ENCODE measurements around the gene BDNF. TPM values are rescaled to one million over a fixed set of nuclear protein-coding genes. Genes with fewer than 3 reads are reported as not detected.

The BDNF gene
- total RNA-seq, 1 experiment from 2014 or later = 17.5 TPM

DNA sequence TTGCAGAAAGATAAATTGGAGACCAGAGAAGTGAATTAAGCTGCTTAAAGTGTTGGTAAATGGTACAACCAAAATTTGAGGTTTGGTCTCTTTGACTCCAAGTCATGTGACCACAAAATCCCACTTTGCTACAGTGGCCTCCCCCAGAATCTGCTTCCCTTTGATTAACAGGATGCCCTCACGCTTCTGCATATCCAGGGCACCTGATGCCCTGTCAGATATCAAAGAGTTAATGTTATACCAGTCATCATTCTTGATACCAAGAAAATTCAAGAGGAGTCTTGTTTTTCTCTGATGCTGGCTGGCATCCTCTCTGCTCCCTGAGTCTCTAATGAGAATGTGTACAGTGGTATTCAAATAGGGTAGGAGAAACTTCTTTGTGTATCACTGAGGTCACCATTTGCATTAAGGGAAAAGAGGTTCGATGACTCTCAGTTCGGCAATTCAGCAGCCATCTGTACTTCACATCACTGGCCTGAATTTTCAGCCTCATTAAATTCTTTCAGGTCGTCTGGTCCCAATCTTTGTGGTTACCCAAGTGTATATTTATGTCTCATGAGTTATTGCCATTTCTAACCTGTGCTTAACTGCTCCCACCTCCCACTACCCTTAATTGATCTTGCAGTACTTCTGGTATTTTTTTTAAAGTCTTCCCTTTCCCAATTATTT, 73.9 kb downstream of the BDNF start:
- DNase-seq (ENCODE audit: low spot score) = no peak

DNA sequence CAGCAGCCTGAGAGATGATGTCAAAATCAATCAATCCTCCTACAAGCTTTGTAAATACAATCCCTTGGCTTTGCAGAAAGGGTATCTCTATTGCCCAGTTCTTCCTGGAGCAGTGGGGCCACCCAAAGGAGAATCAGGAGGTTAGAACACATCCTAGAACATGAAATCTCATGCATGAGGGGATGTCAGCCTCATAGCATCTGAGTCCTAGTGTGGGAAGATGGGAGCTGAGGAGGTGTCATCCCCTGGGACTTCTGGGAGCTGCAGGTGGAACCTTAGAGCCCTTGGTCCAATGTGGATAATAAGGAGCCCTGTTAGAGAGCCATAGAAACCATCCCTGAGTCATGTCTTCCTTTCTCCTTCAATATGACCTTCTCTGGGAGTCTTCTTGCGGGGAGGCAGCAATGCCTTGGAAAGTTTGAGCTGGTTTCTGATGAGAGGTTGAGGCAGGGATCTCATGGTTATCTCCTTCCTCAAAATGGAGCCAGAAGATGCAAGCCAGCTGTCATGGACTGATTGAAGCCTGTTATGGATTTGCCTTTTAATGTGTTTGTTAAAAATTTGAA, 74.8 kb downstream of the BDNF start:
- no peak for DNase-seq (ENCODE audit: low spot score)

DNA sequence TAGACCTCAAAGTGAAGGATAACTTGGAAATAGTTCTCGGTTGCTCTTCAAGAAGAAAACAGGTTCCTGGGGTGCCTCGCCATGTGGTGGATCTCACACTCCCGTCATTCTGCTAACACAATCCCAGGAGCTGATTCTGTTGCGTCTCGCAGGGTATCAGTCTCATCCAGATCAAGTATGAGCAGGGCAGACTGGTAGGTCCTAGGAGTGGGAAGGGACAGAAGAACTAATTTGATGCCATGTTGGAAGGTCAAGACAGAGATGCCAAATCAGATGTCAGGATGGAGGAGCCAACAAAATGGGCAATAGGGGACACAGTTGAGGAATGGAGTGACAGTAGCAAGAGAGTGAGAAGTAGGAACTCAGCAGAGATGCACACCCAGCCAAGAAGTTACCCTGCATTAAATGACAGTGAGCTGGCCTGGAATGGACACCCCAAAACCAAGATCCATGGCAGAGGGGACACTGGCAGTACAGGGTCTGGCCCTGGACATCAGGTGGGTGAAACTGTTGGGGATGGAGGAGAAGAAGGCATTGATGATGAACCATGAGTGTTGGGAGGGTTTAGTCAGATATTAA, 76.2 kb downstream of the BDNF start:
- no peak for DNase-seq (ENCODE audit: low spot score)

DNA sequence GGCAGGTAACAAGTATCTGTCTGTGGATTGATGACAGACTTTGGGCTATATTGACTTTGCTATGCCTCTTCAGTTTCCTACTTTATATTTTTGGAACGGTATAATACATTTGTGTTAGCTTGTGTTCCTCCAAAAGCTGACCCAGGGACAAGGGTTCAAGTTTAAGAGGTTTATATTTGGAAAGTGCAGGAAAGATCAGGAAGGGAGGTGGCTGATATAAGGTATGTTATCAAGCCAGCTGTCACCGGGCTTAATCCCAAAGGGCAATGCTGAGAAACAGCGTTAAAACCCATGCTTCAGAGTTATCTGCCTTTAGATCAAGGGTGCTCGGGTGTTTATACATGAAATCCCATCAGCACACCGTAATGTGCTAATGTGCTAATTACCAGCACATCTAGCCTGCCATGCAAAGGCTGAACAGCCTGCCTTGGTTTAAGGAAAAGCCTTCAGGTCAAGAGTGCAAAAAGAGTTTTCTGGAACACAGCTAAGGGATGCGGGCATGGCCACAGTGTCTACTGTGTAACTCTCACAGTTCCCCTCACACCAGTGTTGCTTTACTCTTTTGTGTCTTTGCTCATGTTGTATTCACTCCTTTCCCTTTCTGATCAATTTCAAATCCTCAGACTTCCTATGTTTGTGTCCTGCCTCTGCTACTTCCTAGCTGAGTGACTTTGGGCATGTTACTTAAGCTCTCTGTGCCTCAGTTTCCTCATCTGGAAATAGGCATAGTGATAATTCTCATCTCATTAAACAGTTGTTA, 77.5 kb downstream of the BDNF start:
- no peak for DNase-seq (ENCODE audit: low spot score)

DNA sequence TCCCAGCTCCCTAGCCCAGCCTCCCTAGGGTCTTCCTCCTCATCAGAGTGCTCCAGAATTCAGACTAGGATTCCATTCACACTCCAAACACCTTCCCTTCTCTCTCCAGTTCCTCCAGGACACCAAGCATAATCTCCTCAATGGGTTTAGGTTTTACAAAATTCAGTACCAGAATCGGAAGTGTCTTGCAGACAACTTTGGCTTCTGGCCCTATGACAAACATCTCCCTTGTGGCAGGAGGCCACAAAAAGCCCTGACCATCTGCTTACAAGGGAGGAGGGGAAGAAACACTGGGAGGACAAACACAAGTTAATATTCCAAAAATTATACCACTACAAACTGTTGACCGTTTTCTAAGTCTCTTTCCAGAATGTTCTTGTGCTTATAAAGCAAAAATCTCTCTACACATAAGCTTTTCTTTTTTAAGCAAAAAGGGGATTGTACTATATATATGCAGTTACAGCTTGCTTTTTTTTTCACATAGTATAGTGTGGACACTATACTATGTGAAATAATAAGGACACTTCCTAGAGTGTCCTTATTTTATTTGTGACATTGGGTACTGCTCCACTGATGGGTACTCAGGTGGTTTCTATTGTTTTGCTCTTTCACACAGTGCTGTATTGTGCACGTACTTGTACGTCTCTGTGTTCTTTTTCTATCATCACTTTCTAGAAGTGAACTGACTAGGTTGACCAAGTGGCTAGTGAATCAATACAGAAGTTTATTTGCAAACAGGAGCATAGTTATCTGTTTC, 78.7 kb downstream of the BDNF start:
- DNase-seq (ENCODE audit: low spot score) = no peak

DNA sequence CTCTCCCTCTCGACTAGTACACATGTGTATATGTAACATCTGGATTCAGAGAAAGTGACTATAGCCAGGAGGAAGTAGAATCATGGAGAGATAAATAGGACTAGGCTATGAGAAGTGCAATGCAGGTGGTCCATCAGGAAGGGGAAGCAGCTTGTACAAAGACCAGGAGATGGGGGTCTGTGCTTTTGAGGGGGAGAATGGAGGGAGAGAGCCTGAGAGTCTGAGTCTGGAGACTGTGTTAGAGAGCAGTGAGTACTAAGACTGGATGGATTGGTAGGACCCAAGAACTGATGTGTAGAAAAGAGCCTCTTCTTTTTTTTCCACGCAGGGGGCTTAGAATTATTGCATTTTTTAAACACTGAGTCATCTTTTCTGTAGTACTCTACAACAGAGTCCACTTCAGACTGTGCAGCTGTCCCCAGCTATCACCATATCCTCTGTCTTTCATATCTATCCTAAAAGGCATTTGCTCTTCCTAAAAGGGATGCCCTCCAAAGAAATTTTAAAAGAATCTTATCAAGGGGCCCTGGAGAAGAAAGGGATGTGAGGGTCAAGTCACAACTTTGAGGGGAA, 80.4 kb downstream of the BDNF start:
- no peak for DNase-seq (ENCODE audit: low spot score)

DNA sequence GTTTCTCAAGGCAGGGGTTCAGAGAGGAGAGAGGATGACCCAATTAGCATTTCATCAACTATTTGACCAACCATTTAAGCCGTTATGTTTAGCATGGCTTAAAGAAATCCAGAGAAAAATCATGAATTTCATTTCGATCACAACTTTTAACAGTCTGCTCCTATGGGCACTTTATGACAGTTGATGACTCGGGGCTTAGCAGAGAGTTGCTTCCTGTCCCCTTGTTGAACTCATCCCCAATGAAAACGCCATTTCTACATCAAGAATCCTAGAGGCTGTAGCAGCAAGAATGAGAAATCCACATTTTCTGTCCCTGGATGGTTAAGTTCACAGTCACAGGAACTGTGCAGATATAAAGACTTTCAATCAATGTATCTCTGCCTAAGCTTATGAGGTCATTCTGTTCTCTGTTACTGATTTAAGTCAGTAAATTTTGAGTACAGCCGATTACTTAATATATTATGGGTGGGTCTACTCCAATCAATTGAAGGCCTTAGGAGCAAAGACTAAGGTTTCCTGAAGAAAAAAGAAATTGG, 81.1 kb downstream of the BDNF start:
- DNase-seq (ENCODE audit: low spot score) = peak; percentile 34

DNA sequence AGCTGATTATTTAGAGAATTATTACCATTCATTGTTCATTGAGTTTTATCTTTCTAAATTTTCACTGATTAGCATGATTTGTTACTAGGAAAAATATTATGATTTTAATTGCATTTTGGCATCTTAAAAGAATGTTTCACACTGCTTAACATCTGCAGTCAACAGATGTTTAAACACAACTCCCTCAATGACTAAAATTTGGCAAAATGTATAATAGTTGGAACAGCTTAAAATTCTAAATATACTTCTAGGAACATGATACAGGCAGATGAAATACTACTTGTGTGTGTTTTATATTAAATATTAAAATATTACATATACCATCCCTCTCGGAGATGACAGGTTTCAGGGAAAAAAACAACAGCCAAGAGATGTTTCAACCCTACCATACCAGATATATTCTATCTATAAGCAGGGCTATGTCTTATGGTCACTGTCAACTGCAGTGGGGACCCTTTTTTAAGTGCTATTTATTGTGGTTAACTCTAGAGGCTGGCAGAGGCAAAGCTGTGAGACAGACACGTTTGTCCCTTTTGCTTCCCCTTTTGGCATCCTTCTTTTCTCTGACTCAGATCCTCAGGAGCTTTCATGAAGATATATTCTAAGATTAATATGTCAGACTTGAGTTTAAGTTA, 81.9 kb downstream of the BDNF start:
- peak; percentile 10 for DNase-seq (ENCODE audit: low spot score)

DNA sequence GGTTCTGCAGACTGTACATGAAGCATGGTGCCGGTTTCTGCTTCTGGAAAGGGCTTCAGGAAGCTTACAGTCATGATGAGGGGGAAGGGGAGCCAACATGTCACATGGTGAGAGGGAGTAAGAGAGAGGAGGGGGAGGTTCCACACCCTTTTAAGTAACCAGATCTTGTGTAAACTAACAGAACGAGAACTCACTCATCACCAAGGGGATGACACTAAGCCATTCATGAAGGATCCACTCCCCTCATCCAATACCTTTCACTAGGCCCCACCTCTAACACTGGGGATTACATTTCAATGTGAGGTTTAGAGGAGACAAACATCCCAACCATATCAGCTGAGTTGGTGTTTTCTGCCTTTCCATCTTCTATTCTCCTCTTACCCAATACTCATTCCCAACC, 83.5 kb downstream of the BDNF start:
- DNase-seq (ENCODE audit: low spot score) = no peak

DNA sequence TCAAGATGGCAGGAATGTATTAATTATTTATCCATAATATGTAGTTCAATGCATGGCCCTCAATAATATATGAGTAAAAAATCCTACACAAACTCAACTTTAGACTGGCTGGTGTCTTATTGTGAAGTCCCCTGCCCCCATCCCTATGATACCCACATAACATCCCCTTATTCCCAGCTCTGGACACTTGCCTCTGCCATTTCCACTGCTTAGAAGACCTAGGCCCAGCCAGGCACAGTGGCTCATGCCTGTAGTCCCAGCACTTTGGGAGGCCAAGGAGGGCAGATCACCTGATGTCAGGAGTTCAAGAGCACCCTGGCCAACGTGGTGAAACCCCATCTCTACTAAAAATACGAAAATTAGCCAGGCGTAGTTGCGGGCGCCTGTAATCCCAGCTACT, 84.4 kb downstream of the BDNF start:
- no peak for DNase-seq (ENCODE audit: low spot score)

DNA sequence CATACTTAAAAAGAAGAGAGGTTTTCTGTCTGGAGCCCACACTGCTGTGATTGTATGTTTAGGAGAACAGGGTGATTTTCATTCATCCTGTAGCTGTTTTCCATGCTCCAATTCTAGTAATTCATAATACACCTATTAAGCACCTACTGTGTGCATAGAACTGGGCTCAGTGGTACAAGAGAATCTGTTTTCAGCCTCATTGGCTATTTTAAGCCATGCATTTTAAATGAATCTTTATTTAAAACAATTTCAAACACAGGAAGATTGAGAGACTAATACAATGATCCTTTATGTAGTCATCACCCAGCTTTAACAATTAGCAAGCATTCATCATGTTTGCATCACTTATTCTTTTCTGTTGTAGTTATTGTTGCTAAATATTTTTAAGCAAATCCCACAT, 86.2 kb downstream of the BDNF start:
- no peak for DNase-seq (ENCODE audit: low spot score)

DNA sequence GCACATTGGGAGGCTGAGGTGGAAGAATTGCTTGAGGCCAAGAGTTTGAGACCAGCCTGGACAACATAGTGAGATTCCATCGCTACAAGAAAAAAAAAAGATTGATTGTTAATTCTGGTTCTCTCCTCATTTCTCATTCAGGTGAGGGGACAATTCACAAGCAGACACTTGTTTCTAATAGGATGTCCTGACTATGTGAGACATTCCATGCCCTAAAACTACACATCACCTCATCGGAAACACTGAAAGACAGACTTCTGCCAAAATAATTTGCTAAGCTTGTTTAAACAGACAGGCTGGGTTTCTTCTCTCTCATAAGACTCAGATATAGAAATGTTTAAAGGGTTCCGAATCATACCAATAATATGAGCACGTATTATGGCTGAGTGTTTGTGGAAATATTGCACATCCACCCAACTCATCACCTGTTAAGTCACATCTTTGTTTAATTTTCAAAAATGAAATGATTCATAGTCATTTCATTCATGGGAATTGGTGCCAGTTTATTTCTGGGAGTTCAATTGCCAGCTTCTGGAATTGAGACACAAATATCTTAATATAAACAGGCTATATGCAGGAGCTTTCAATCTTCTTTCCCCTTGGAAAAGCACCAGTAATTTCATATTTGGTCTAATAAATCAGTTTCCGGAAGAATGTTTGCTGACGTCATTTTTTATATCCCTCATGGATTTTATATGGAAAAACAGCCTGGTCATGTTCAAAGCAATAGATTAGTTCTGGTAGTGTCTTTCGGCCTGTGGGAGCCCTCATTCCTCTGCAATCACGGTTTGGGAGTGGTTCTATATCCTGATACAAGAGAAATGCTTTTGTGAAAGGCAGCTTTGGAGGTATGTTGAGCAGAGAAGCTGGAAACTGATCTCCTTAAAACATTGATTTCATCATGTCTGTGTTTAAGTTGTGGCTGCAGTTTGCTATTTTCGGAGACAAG, 87.0 kb downstream of the BDNF start:
- DNase-seq (ENCODE audit: low spot score) = no peak

DNA sequence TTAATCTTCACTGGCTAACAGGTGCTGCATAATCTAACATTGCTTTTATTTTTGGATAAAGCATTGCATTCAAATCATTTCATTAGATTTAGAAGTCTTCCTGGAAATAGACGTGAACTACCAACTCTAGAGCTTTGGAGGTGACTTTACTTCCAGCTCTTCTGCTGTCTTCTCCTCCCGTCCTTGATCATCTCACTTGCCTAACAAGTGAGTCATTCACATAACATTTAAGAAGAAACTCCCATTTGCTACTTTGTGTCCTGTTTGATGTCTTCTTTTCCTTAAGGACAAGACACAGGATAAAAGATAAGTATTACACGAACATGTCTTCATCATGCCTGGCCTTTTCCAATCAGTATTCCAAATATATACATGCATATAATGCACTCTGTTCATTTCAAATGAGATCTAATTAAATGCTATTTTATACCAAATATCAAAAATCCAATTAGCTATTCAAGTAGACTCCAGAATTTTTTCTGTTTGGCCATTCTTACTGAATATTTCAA, 88.3 kb downstream of the BDNF start:
- DNase-seq (ENCODE audit: low spot score) = no peak

DNA sequence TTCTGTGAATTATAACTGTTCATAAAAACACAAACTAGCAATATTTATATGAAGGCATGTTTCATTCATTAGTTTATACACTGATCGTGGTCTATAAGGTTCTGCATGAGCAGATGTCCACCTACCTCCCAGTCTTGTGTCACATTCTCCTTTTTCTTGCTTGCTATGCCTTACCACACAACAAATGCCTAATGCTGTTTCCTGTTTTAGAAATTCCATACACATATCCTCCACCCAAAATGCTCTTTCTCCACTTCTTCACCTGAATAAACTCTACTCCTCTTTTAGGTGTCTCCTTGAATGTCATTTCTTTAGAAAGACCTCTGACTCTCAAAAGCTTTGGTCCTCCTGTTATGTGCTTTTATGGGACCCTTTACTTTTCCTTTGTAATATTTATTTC, 88.9 kb downstream of the BDNF start:
- DNase-seq (ENCODE audit: low spot score) = no peak

DNA sequence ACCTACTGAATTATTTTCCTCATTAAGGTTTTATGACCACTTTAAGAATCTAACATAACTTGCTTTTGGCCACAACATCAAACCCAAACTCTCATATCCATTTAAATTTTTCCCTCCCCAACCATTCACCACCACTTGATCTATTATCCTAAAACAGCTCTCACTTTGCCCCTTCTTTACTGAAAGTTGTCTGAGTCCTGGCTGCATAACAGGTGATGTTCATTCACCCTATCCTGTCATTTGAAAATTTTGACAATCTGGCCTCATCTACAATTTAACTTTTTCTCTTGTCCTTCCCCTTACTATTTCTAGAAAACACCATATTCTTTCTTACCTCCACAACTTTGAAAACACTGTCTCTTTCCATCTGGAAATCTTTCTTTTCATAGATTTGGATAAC, 89.3 kb downstream of the BDNF start:
- no peak for DNase-seq (ENCODE audit: low spot score)

DNA sequence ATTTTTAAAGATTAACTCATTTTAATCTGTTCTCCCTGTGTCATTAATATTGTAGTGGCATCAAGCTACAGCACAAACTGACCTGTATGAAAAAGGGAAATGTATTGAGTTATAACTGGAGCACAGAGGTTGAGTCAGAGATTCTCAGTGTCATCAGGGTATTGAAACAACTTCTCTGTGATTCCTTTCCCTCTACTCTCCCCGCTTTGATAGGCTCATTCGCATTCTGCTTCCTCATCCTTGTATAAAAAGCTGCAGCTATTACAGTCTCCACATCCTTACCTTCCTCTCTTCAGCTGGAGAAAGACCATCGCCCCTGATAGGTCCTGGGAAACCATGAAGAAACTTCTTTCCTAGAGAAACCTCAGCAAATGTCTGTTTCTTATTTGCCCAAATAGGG, 90.0 kb downstream of the BDNF start:
- DNase-seq (ENCODE audit: low spot score) = no peak

DNA sequence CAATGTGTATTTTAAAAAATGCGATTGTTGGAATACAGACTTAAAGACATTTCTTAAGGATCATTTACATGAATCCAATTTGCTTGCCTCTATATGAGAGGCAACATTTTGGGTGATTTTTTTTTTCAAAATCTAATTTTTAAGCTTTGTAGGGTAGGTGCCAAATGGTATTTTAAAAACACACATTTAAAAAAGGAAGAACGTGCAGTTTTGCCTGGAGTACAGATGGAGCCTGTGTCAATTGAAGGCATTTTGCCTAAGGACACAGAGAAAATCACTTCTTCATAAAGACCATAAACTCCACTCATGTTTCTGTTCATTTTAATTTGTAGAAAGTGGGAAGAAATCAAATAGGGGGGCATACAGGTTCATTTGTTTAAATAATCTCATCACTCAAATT, 91.3 kb downstream of the BDNF start:
- DNase-seq (ENCODE audit: low spot score) = no peak

DNA sequence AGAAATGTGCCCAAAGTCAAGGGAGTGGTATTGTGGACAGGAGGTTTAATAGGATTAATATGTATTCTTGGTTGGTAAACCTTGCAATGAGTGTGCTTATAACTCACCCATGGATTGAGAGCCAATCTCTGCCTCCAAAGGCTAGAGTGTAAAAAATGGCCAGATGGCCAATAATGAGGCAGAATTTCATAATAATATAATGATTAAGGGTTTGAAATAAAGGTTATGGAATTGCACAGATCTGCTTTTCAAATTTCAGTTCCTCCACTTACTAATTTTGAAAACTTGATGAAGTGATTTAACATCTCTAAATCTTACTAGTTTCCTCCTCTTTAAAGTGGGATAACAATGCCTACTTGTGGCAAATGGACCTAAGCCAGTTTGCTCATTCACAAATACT, 94.8 kb downstream of the BDNF start:
- DNase-seq (ENCODE audit: low spot score) = no peak

Measured in A172 (cell line).